PC-3 (cell line): ENCODE data around the gene STAT5B.

Experiments used
- CTCF ChIP-seq: fragments of 300-600 bp; sonication (generic); conservative IDR thresholded peaks from 2 replicates; pipeline ENCODE4 v1.5.1; 2017; ENCODE audit warnings: antibody characterized with exemption, low read depth, mild to moderate bottlenecking, low read length
- EZH2 ChIP-seq: fragments of 300-600 bp; sonication (generic); IDR thresholded peaks from one replicate; pipeline ENCODE4 v1.6.1; 2017; ENCODE audit warnings: antibody characterized with exemption, mild to moderate bottlenecking, low read length; ENCODE audit not compliant: unreplicated experiment
- EZH2phosphoT487 ChIP-seq: fragments of 300-600 bp; sonication (generic); IDR thresholded peaks from 2 replicates; pipeline ENCODE4 v1.6.1; 2018; ENCODE audit warnings: mild to moderate bottlenecking, antibody characterized with exemption, low read length, borderline replicate concordance

- TF ChIP-seq EZH2, result no peak
- no peak for TF ChIP-seq CTCF
- no peak for TF ChIP-seq EZH2phosphoT487
These were observed 48.1 kb downstream of the STAT5B start for GRCh38 chr17:42227849-42228700.
